GM23248 (cell line): ENCODE results near the gene MAP4K3. TPM values are rescaled to one million over a fixed set of nuclear protein-coding genes. Genes with fewer than 3 reads are reported as not detected.

ENCODE experiments used
- DNase-seq: peaks from one replicate; pipeline ENCODE4 v3.0.0-alpha.2; 2015
- H2AFZ ChIP-seq: fragments of 200-600 bp; sonication (generic); 2 replicates; pipeline ENCODE4 v1.6.1; 2016; ENCODE audit warnings: antibody characterized with exemption
- H3F3A ChIP-seq: fragments of 200-600 bp; sonication (generic); 2 replicates; pipeline ENCODE4 v1.6.1; 2016; ENCODE audit warnings: mild to moderate bottlenecking, antibody characterized with exemption, mixed run types; ENCODE audit not compliant: insufficient read depth
- H3K27ac ChIP-seq: fragments of 200-600 bp; sonication (generic); 2 replicates; pipeline ENCODE4 v1.5.1; 2016; ENCODE audit warnings: mild to moderate bottlenecking
- H3K27me3 ChIP-seq: fragments of 200-600 bp; sonication (generic); replicated peaks from 2 replicates; pipeline ENCODE4 v1.6.1; 2016; ENCODE audit warnings: mild to moderate bottlenecking; ENCODE audit not compliant: insufficient read depth
- H3K36me3 ChIP-seq: fragments of 200-600 bp; sonication (generic); 2 replicates; pipeline ENCODE4 v1.6.1; 2016; ENCODE audit warnings: low read depth, mild to moderate bottlenecking
- H3K4me1 ChIP-seq: fragments of 200-600 bp; sonication (generic); 2 replicates; pipeline ENCODE4 v1.6.1; 2016; ENCODE audit warnings: mild to moderate bottlenecking; ENCODE audit not compliant: insufficient read depth
- H3K4me2 ChIP-seq: fragments of 200-600 bp; sonication (generic); one replicate; pipeline ENCODE4 v1.6.1; 2016; ENCODE audit warnings: mild to moderate bottlenecking; ENCODE audit not compliant: unreplicated experiment
- H3K4me3 ChIP-seq: fragments of 200-600 bp; sonication (generic); 2 replicates; pipeline ENCODE4 v1.5.1; 2016; ENCODE audit warnings: mild to moderate bottlenecking
- H3K79me2 ChIP-seq: fragments of 200-600 bp; sonication (generic); 2 replicates; pipeline ENCODE4 v1.6.1; 2016; ENCODE audit warnings: mild to moderate bottlenecking; ENCODE audit not compliant: insufficient read depth
- H3K9ac ChIP-seq: fragments of 200-600 bp; sonication (generic); 2 replicates; pipeline ENCODE4 v1.6.1; 2016; ENCODE audit warnings: mild to moderate bottlenecking
- H3K9me2 ChIP-seq: fragments of 200-600 bp; sonication (generic); 2 replicates; pipeline ENCODE4 v1.6.1; 2016; ENCODE audit warnings: mixed run types, mild to moderate bottlenecking, moderate library complexity; ENCODE audit not compliant: insufficient read depth
- H3K9me3 ChIP-seq: fragments of 200-600 bp; sonication (generic); one replicate; pipeline ENCODE4 v1.6.1; 2017; ENCODE audit warnings: low read depth
- H4K20me1 ChIP-seq: fragments of 200-600 bp; sonication (generic); 2 replicates; pipeline ENCODE4 v1.6.0; 2016; ENCODE audit not compliant: insufficient read depth
- EZH2 ChIP-seq: fragments of 200-600 bp; sonication (generic); IDR thresholded peaks from 2 replicates; pipeline ENCODE4 v1.6.1; 2018; ENCODE audit warnings: antibody characterized with exemption, mild to moderate bottlenecking; ENCODE audit not compliant: insufficient read depth, poor library complexity, severe bottlenecking
- EZH2phosphoT487 ChIP-seq: fragments of 200-600 bp; sonication (generic); IDR thresholded peaks from 2 replicates; pipeline ENCODE4 v1.6.1; 2018; ENCODE audit warnings: antibody characterized with exemption, moderate library complexity, mild to moderate bottlenecking, low read depth; ENCODE audit not compliant: insufficient read depth
- WGBS, 2 experiments: methylation state at CpG; one replicate each; pipeline ENCODE4 v1.1.6; 2015 to 2017; ENCODE audit warnings: low lambda C conversion rate in 2 of 2, low coverage in 1 of 2; ENCODE audit errors: missing lambda C conversion rate in 2 of 2; 5-methylcytosine and 5-hydroxymethylcytosine counted together
- in situ Hi-C: fragments of 300-500 bp; cut with MboI; formaldehyde crosslinking; loops from 2 replicates; pipeline ENCODE4 v1.15.0; 2020
- polyA plus RNA-seq: library from polyadenylated mRNA; unstranded; fragments of >200 nt; fragmentation: Nextera tagmentation; extraction: Ambion mirVana; gene quantifications from 2 replicates; pipeline ENCODE4 v1.2.1, GENCODE V29; 2016
- total RNA-seq: library from RNA; depleted of rRNA; stranded (reverse); fragments of >200 nt; shearing (Covaris generic); gene quantifications from 2 replicates; pipeline ENCODE4 v1.2.3, GENCODE V29; 2014

Gene MAP4K3
- total and polyA plus RNA-seq, 2 experiments from 2014 or later, result 9.9 to 32.0 TPM

DNA sequence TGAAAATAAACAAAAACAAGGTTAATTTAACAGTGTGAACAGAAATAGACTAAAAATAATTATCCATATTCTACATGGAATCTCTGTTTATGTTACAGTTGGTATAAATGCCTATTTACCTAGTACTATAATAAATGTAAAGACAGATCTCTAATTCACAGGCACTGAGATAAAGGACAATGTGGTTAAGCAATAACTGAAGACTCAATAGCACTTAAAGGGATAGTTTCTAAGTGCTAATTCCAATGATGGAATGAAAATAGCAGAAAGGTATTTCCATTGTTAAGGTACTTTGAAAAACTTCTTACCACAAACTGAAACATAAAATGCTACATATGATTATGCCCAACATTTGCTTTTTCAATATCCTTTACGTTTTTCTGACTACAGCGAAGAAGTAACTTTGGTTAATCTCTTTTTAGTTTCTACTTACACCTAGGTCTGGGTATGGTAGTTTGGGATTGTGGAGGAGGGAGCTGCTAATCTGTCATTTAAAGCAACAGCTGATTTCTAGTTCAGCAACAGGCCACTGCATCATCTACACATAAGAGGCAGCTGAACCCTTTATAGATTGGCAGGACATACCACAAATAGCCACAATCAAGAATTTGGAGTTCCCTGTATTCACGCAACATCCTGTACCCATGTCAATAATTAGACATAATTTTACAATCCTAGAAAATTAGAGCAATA lies 27.2 kb downstream of the MAP4K3 start:
- in situ Hi-C loops, result no loop called here
- H3K9me3 ChIP-seq, result no peaks in the 10 kb centered on the region
- 96 to 97% methylated on average over 3 of the region's 3 CpGs for WGBS, 2 experiments
- H3F3A ChIP-seq, result peaks cover 67% of the 10 kb centered on the region
- H3K4me2 ChIP-seq, result peak overlapping the region; percentile 88
- DNase-seq, result no peak
- H3K4me1 ChIP-seq, result peaks cover 78% of the 10 kb centered on the region
- H3K4me3 ChIP-seq, result peak overlapping the region; percentile 55; the same call in 1 of the 2 replicates
- H3K36me3 ChIP-seq, result no peaks in the 10 kb centered on the region
- H3K27me3 ChIP-seq, result no peaks in the 10 kb centered on the region
- H3K9me2 ChIP-seq, result no peaks in the 10 kb centered on the region
- H3K27ac ChIP-seq, result peak overlapping the region; percentile 89
- peaks cover 93% of the 10 kb centered on the region for H3K79me2 ChIP-seq
- no peak overlapping the region for H2AFZ ChIP-seq
- H3K9ac ChIP-seq, result 0 out of 2 replicates have a peak overlapping the region, but pooled peaks have one; percentile 70
- H4K20me1 ChIP-seq, result no peaks in the 10 kb centered on the region
- no peak for TF ChIP-seq EZH2
- no peak for TF ChIP-seq EZH2phosphoT487

- H3K27ac ChIP-seq, result peak overlapping the region; percentile 89; the same call in 1 of the 2 replicates
- H3K36me3 ChIP-seq, result no peaks in the 10 kb centered on the region
- H3K9ac ChIP-seq, result no peak overlapping the region
- H3K79me2 ChIP-seq, result peaks cover 93% of the 10 kb centered on the region
- no peaks in the 10 kb centered on the region for H3K27me3 ChIP-seq
- H3F3A ChIP-seq, result peaks cover 65% of the 10 kb centered on the region
- peaks cover 76% of the 10 kb centered on the region for H3K4me1 ChIP-seq
- H3K9me2 ChIP-seq, result no peaks in the 10 kb centered on the region
- no peak overlapping the region for H3K4me2 ChIP-seq
- no peaks in the 10 kb centered on the region for H3K9me3 ChIP-seq
- 41 to 46% methylated on average over 3 of the region's 3 CpGs for WGBS, 2 experiments
- no peak overlapping the region for H2AFZ ChIP-seq
- DNase-seq, result no peak
- no peaks in the 10 kb centered on the region for H4K20me1 ChIP-seq
- in situ Hi-C loops, result no loop called here
- H3K4me3 ChIP-seq, result no peak overlapping the region
- TF ChIP-seq EZH2phosphoT487 (no peak), EZH2 (no peak)
Measured at GRCh38 chr2:39408351-39409136, 28.5 kb downstream of the MAP4K3 start.

DNA sequence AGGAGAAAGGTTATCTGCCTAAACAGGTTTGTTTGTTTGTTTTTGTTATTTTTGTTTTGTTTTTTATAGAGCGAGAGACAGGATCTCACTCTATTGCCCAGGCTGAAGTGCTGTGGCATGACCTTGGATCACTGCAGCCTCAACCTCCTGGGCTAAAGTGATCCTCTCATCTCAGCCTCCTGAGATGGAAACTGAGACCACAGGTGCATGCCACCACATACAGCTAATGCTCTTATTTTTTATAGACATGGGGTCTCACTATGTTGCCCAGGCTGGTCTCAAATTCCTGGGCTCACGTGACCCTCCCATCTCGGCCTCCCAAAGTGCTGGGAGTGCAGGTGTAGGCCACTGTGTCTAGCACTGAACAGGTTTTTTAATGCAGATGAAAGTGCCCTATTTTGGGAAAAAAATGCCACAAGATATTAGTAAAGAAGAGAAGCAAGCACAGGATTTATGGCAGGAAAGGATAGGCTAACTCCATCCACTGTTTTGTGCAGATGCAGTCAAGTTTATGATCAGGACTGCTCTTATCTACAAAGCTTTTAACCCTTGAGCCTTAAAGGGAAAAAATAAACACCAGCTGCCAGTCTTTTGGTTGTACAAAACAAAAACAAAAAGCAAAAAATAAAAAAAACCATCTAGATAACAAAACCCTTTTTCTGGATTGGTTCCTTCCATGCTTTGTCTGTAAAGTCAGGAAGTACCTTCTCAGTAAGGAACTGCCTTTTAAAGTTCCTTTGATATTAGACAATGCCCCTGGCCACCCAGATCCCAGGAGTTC lies 29.4 kb downstream of the MAP4K3 start:
- peaks cover 93% of the 10 kb centered on the region for H3K79me2 ChIP-seq
- H3K36me3 ChIP-seq, result no peaks in the 10 kb centered on the region
- in situ Hi-C loops, result no loop called here
- no peak for TF ChIP-seq EZH2
- no peak for DNase-seq
- peaks cover 68% of the 10 kb centered on the region for H3K4me1 ChIP-seq
- no peak overlapping the region for H3K4me2 ChIP-seq
- no peaks in the 10 kb centered on the region for H3K9me2 ChIP-seq
- no peaks in the 10 kb centered on the region for H3K27me3 ChIP-seq
- no peaks in the 10 kb centered on the region for H3K9me3 ChIP-seq
- H4K20me1 ChIP-seq, result peaks cover 3% of the 10 kb centered on the region; the same call in 1 of the 2 replicates
- H3K9ac ChIP-seq, result no peak overlapping the region
- WGBS, 2 experiments, result 97 to 100% methylated on average over 3 of the region's 3 CpGs
- H2AFZ ChIP-seq, result no peak overlapping the region
- H3K4me3 ChIP-seq, result no peak overlapping the region
- H3F3A ChIP-seq, result peaks cover 56% of the 10 kb centered on the region
- H3K27ac ChIP-seq, result no peak overlapping the region

DNA sequence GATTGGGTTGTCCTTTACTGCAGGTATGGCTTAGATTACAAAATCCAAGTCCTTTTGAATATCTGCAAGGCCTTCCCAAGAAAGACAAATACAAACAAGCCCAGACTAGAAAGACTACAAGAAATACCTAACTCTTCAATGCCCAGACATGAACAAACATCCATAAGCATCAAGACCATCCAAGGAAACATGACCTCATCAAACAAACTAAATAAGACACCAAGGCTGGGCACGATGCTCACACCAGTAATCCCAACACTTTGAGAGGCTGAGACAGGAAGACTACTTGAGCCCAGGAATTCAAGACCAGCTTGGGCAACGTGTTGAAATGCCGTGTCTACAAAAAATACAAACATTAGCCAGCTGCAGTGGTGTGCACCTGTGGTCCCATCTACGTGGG lies 31.7 kb downstream of the MAP4K3 start:
- H3K27ac ChIP-seq, result no peak overlapping the region
- H3K36me3 ChIP-seq, result no peaks in the 10 kb centered on the region
- no peak for DNase-seq
- no peaks in the 10 kb centered on the region for H3K27me3 ChIP-seq
- in situ Hi-C loops, result no loop called here
- no peak overlapping the region for H3K9ac ChIP-seq
- peaks cover 33% of the 10 kb centered on the region for H3F3A ChIP-seq
- H3K79me2 ChIP-seq, result peaks cover 100% of the 10 kb centered on the region
- H3K4me3 ChIP-seq, result no peak overlapping the region
- H3K9me3 ChIP-seq, result no peaks in the 10 kb centered on the region
- no peak overlapping the region for H2AFZ ChIP-seq
- 86 to 88% methylated on average over 4 of the region's 4 CpGs for WGBS, 2 experiments
- TF ChIP-seq EZH2phosphoT487, result no peak
- no peak for TF ChIP-seq EZH2
- H3K4me2 ChIP-seq, result no peak overlapping the region
- no peaks in the 10 kb centered on the region for H3K9me2 ChIP-seq
- H4K20me1 ChIP-seq, result peaks cover 3% of the 10 kb centered on the region; the same call in 1 of the 2 replicates
- peaks cover 44% of the 10 kb centered on the region for H3K4me1 ChIP-seq
